Suppressor macrophage treated with lipopolysaccharide for 4 hours (primary cell): ENCODE data around the gene TBC1D24.
"Not testable (repeated sequence)": the region's sequence is repeated elsewhere in the genome, so short reads cannot be mapped to it uniquely, and the experiment has no call there.

Experiments
- DNase-seq: peaks from one replicate; pipeline ENCODE4 v3.0.0-alpha.2; 2020

The TBC1D24 gene

DNA sequence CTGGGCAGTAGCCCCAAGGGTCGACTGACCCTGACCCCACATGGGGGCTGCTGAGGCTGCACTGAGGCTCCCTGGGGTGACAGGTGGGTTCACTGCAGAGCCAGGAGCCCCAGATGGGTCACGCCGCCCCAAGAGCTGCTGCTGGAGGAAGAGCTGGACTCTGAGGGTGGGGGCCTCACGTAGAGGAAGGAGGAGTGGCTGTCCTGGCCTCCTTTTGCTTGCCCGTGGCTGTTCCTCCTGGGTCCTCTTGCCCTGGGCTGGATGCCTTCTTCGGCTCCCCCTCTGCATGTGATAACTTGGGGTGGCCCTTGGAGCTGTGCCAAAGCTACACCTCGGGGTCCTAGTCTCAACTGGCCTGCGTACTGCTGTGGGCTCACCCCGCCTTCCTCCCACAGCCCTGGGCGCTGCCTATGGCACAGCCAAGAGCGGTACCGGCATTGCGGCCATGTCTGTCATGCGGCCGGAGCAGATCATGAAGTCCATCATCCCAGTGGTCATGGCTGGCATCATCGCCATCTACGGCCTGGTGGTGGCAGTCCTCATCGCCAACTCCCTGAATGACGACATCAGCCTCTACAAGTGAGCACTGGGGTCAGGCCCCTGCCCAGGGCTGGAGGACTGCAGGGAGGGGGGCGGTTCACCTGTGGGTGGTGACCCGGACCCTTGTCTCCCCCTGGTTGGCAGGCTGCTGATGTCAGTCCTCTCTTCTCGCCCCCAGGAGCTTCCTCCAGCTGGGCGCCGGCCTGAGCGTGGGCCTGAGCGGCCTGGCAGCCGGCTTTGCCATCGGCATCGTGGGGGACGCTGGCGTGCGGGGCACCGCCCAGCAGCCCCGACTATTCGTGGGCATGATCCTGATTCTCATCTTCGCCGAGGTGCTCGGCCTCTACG, 44.1 kb downstream of the TBC1D24 start:
- DNase-seq, result no peak

DNA sequence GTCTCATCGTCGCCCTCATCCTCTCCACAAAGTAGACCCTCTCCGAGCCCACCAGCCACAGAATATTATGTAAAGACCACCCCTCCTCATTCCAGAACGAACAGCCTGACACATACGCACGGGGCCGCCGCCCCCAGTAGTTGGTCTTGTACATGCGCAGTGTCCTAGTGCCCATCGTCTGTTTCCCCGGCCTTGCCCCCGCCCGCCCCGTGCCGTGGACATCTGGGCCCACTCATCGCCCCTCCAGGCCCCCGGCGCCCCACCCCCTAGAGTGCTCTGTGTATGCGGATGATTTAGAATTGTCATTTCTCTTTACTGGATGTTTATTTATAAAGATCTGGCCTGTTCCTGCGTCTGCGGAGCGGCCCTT, 44.8 kb downstream of the TBC1D24 start:
- no peak for DNase-seq

- peak; percentile 96 for DNase-seq
These were observed 45.3 kb downstream of the TBC1D24 start, which contains the start of gene AMDHD2 for GRCh38 chr16:2520097-2520783. Gene AMDHD2 (plus strand): TSS chr16:2520371. CDS start chr16:2520459, 88 bp downstream.

DNA sequence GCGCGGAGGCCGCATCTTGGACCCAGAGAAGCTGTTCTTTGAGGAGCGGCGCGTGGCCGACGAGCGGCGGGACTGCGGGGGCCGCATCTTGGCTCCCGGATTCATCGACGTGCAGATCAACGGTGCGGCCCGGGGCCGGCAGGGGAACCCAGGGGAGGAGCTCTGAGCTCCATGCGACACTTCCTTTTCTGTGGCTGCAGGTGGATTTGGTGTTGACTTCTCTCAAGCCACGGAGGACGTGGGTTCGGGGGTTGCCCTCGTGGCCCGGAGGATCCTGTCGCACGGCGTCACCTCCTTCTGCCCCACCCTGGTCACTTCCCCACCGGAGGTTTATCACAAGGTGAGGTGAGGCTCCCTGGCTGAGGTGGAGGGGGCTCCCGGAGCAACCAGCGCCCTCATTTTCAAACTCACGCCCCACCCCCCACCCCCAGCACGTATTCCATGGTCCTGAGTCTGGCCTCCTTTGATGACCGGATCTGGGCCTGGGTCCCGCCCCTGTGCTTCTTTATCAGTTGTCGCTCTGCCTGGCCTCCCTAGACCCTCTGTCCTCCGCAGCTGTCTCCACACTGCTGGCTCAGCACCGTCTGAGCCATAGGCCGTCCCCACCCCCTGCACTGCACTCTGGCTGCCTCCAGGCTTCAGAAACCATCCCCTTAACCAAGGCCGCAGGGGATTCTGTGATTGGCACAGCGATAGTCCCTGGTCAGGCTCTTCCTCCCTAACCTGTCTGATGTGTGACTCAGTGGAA, 46.0 kb downstream of the TBC1D24 start:
- peak; percentile 45 for DNase-seq

DNA sequence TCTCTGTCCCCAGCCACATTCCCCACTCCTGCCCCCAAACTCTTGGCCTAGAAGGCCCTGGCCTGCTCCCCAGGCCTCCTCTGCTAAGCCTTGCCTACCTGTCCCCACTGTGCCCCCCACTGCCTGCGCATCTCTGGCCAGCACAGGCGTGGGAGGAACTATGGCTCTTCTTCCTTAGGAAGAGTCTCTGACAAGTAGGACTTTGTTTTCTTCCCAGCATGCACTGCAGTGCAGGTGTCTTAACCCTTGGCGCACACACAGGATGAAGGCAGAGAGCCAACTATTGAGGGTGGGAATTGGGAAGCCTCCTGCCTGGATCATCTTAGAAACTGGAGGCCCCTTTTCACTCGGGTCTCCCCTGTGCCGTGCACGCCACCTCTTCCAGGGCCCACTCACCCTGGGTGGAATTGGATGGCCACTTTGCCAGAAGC, 48.9 kb downstream of the TBC1D24 start:
- DNase-seq, result no peak

- no peak for DNase-seq
These were observed 49.5 kb downstream of the TBC1D24 start for GRCh38 chr16:2524339-2524938.

DNA sequence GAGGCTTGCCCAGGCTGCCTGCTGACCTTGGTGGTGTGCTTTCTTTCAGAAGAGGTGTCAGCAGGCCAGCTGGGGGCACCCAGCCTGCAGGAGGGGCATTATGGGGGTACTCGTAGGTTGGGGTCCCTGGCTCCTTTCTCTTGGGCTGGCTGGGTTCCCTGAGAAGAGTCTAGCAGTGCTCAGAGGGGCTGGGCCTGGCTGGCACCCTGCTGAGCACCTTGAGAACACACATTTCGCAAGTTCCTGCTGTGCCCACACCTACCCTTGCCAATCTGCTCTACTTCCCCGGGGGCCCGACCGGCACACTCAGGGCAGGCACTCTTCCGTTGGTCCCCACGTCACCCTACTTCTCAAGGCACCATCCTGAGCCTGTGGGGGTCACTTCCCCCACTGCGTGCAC, 51.2 kb downstream of the TBC1D24 start:
- DNase-seq, result no peak

- DNase-seq, result no peak
These were observed 52.3 kb downstream of the TBC1D24 start for GRCh38 chr16:2527071-2527783.

- no peak for DNase-seq
These were observed 52.8 kb downstream of the TBC1D24 start for GRCh38 chr16:2527784-2528100.

GRCh38 chr16:2528161-2529060, 53.5 kb downstream of the TBC1D24 start:
- no peak for DNase-seq

- DNase-seq, result no peak
These were observed 54.4 kb downstream of the TBC1D24 start for GRCh38 chr16:2529061-2529931.

GRCh38 chr16:2529961-2530628, 55.2 kb downstream of the TBC1D24 start:
- DNase-seq, result no peak

DNA sequence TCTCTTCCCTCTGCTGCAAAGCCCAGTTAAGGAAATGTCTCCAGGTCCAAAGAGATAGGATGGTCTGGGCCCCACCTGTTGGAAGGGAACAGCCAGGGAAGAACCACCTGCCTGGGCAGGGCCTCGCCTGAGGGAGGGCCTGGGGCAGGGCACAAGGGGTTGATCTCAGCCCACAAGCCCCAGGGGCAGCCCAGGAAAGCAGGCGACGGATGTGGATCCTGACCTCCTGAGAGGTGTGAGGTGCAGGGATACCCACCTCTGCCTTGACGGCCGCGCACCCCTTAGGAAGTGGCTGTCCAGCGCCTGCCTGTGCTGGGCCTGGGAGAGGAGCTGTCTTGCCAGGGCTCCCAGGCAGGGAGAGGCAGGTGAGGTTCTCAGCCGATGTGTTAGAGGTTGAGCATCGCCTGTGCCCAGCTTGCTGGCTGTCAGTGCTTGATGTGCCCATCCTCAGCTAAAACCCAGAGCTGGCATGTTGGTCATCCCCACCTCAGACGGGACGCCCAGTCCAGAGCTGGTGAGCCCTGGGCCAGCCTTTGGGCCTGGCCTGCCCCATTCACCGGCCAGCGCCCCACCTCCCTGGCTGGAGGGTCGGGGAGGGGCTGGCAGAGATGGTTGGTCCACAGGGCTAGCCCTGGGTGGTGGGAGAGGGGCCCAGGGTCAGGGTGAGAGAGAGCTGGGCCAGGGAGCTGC, 55.8 kb downstream of the TBC1D24 start:
- DNase-seq, result no peak

- no peak for DNase-seq
These were observed 56.4 kb downstream of the TBC1D24 start, which contains the start of gene CEMP1 for GRCh38 chr16:2531371-2531695. Gene CEMP1 (minus strand): TSS chr16:2531408. CDS start chr16:2531073, 335 bp downstream.

DNA sequence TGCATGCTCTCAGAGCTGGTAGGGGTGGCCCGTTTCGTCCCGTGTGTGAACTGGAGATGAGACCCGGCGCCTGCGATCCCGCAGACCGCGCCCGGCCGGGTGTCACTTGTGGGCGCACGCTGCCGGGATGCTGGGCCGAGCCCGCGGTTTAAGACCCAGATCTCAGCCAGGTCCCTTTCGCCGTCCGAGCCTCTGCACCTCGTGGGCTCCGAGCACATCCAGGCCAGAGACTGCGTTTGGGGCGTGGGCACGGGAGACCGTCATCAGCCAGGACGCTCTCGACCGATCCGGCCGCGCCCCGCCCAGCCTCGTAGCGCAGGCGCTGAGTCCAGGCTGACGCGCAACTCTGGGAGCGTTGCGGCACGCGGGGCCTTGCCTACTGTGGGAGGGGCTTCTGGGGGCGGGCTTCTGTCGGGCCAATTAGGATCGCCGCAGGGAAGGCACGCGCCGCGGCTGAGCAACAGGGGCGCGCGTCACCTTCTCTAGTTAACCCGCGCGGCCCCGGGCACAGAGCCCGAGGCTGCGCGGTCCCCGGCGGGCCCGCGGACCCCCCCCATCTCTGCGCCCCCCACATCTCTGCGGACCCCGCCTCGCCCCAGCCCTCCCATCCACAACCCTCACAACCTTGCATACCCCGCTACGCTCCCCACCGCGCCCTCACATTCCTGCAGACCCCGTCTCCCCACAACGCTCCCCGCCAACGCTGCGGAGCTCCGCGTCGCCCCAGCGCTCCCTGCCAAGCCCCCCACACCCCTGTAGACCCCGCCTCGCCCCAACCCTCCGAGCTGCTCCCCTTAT, 57.0 kb downstream of the TBC1D24 start:
- peak; percentile 99 for DNase-seq

GRCh38 chr16:2532494-2533141, 57.7 kb downstream of the TBC1D24 start:
- peak; percentile 76 for DNase-seq

- DNase-seq, result not testable (repeated sequence)
These were observed 58.3 kb downstream of the TBC1D24 start for GRCh38 chr16:2533142-2533755.
